Stimulated activated CD8-positive, alpha-beta memory T cell treated with anti-CD3 and anti-CD28 coated beads, Interleukin-2, amount 100 ng/mL, for 48 hours (primary cell): Measurements from ENCODE around the gene ZC3H7A.
A peak's percentile ranks its signal among the peaks of the same experiment; 100 is the strongest.

Source experiments
- DNase-seq, 2 donors: peaks; one replicate each; pipeline ENCODE4 v3.0.0-alpha.2; 2020; ENCODE audit warnings: low read depth in 2 of 2

ZC3H7A gene

GRCh38 chr16:11779074-11779473, 18.0 kb downstream of the ZC3H7A start:
- no peak for DNase-seq

GRCh38 chr16:11774065-11774626, 22.9 kb downstream of the ZC3H7A start:
- no peak for DNase-seq

- DNase-seq = no peak
Measured at GRCh38 chr16:11768849-11769248, 28.2 kb downstream of the ZC3H7A start.

GRCh38 chr16:11762431-11762830, 34.6 kb downstream of the ZC3H7A start:
- no peak for DNase-seq

- DNase-seq = no peak
Measured at GRCh38 chr16:11759997-11760396, 37.1 kb downstream of the ZC3H7A start.

GRCh38 chr16:11759163-11759834, 37.8 kb downstream of the ZC3H7A start:
- DNase-seq = no peak

- DNase-seq = no peak
Measured at GRCh38 chr16:11757671-11758545, 39.1 kb downstream of the ZC3H7A start.

- DNase-seq = no peak
Measured at GRCh38 chr16:11756248-11756647, 40.8 kb downstream of the ZC3H7A start.

- DNase-seq = no peak
Measured at GRCh38 chr16:11755022-11755760, 41.9 kb downstream of the ZC3H7A start.

- no peak for DNase-seq
Measured at GRCh38 chr16:11752856-11753255, 44.2 kb downstream of the ZC3H7A start.

GRCh38 chr16:11750056-11750455, 47.0 kb downstream of the ZC3H7A start:
- DNase-seq = no peak

- no peak for DNase-seq
Measured at GRCh38 chr16:11748404-11749254, 48.4 kb downstream of the ZC3H7A start.

GRCh38 chr16:11747949-11748403, 49.1 kb downstream of the ZC3H7A start:
- no peak for DNase-seq

- DNase-seq = no peak
Measured at GRCh38 chr16:11744075-11744470, 53.0 kb downstream of the ZC3H7A start.

GRCh38 chr16:11743308-11744074, 53.6 kb downstream of the ZC3H7A start:
- peak in 1 of 2 donors; percentile 5 for DNase-seq

GRCh38 chr16:11742536-11743307, 54.3 kb downstream of the ZC3H7A start, which contains the start of gene TXNDC11:
Gene TXNDC11 (minus strand): TSS chr16:11742857. CDS start chr16:11742730, 127 bp downstream.
- peak; percentile 100 for DNase-seq

- DNase-seq = peak; percentile 27
Measured at GRCh38 chr16:11742093-11742535, 54.9 kb downstream of the ZC3H7A start.

GRCh38 chr16:11740567-11740966, 56.5 kb downstream of the ZC3H7A start:
- no peak for DNase-seq
